ENCODE measurements around the gene APBB2. TPM values are rescaled to one million over a fixed set of nuclear protein-coding genes. Genes with fewer than 3 reads are reported as not detected.

Gene APBB2
- total RNA-seq, 2 experiments from 2014 or later: 0.22 TPM; not detected in 1

DNA sequence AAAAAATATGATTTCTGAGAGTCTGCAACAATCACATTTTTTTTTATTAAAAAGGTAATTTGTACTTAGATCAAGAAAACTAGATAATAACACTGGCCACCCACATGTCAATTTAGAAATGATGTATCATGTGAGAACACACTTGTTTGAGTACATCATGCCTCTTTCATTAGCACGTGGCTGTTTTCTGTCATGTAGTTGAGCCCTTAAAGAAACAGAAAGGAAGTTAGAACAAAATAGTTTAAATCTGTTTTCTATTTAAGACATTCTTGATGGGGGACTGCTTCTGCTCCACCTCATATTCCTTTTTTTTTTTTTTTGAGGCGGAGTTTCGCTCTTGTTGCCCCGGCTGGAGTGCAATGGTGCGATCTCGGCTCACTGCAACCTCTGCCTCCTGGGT is 257.1 kb downstream of the APBB2 start:
- ChIA-PET POLR2A (no interaction called here), CTCF (no interaction called here)
- Mint-ChIP-seq H3K27me3 (peaks cover 11% of the 10 kb centered on the region), H3K4me3 (no peak overlapping the region), H3K4me1 (ENCODE audit: low read depth) (no peaks in the 10 kb centered on the region), H3K9me3 (peaks cover 2% of the 10 kb centered on the region), H3K36me3 (ENCODE audit: low read depth) (no peaks in the 10 kb centered on the region), H3K27ac (no peak overlapping the region)
- intact Hi-C loops (cut with DNase I, micrococcal nuclease): no loop called here
- H3K4me3 ChIP-seq (ENCODE audit: low read length): no peak overlapping the region
- no peaks in the 10 kb centered on the region for H3K36me3 ChIP-seq (ENCODE audit: insufficient read depth, low read length)
- no peak for DNase-seq
- H3K4me1 ChIP-seq (ENCODE audit: insufficient read depth, low read length): no peaks in the 10 kb centered on the region
- H3K27ac ChIP-seq (ENCODE audit: low read depth in 1 of 2, low read length in 2 of 2): no peak overlapping the region
- TF ChIP-seq, protein P1, sequence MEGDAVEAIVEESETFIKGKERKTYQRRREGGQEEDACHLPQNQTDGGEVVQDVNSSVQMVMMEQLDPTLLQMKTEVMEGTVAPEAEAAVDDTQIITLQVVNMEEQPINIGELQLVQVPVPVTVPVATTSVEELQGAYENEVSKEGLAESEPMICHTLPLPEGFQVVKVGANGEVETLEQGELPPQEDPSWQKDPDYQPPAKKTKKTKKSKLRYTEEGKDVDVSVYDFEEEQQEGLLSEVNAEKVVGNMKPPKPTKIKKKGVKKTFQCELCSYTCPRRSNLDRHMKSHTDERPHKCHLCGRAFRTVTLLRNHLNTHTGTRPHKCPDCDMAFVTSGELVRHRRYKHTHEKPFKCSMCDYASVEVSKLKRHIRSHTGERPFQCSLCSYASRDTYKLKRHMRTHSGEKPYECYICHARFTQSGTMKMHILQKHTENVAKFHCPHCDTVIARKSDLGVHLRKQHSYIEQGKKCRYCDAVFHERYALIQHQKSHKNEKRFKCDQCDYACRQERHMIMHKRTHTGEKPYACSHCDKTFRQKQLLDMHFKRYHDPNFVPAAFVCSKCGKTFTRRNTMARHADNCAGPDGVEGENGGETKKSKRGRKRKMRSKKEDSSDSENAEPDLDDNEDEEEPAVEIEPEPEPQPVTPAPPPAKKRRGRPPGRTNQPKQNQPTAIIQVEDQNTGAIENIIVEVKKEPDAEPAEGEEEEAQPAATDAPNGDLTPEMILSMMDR (IDR thresholded peaks at IDR 0.05): no peak
- no peak for ATAC-seq (ENCODE audit: poor library complexity)
- H3K27me3 ChIP-seq (ENCODE audit: control insufficient read depth in 1 of 2, insufficient read depth in 2 of 2, low read length in 2 of 2): no peaks in the 10 kb centered on the region
- H3K9me3 ChIP-seq (ENCODE audit: control insufficient read depth in 1 of 2, insufficient read depth in 1 of 2, low read length in 2 of 2): no peaks in the 10 kb centered on the region

DNA sequence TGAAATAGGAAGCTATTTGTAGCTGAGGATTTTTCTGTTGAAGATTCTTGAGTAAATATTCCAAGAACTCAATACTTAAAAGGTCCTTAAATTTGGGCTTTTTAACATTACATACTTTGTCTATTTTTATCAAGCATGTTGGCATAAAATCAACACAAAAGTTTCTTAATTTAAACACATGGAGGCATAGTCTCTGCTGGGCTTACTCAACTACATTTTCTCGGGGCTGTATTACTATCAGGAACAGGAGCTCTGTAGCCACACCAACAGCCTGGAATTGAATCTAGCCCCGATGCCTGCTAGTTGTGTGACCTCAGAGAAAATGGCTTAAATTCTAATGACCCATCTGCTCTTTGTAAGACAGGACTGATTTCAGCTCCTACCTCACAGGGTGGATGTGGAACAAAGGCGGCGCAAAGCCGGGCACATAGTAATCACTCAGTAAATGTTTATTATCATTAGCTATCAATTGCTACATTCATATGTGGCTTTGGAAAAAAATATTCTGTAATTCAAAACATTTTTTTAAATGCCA is 257.6 kb downstream of the APBB2 start:
- ChIA-PET POLR2A (no interaction called here), CTCF (no interaction called here)
- intact Hi-C loops (cut with DNase I, micrococcal nuclease): no loop called here
- peaks cover 2% of the 10 kb centered on the region for H3K9me3 Mint-ChIP-seq
- H3K4me1 ChIP-seq (ENCODE audit: insufficient read depth, low read length): no peaks in the 10 kb centered on the region
- H3K27ac Mint-ChIP-seq: no peak overlapping the region
- H3K27ac ChIP-seq (ENCODE audit: low read depth in 1 of 2, low read length in 2 of 2): no peak overlapping the region
- H3K36me3 Mint-ChIP-seq (ENCODE audit: low read depth): no peaks in the 10 kb centered on the region
- H3K27me3 ChIP-seq (ENCODE audit: control insufficient read depth in 1 of 2, insufficient read depth in 2 of 2, low read length in 2 of 2): no peaks in the 10 kb centered on the region
- peaks cover 10% of the 10 kb centered on the region for H3K27me3 Mint-ChIP-seq
- no peak overlapping the region for H3K4me3 Mint-ChIP-seq
- DNase-seq: no peak
- no peaks in the 10 kb centered on the region for H3K9me3 ChIP-seq (ENCODE audit: control insufficient read depth in 1 of 2, insufficient read depth in 1 of 2, low read length in 2 of 2)
- no peak overlapping the region for H3K4me3 ChIP-seq (ENCODE audit: low read length)
- H3K4me1 Mint-ChIP-seq (ENCODE audit: low read depth): no peaks in the 10 kb centered on the region
- ATAC-seq (ENCODE audit: poor library complexity): no peak
- TF ChIP-seq, protein P1 (IDR thresholded peaks at IDR 0.05): no peak
- no peaks in the 10 kb centered on the region for H3K36me3 ChIP-seq (ENCODE audit: insufficient read depth, low read length)

DNA sequence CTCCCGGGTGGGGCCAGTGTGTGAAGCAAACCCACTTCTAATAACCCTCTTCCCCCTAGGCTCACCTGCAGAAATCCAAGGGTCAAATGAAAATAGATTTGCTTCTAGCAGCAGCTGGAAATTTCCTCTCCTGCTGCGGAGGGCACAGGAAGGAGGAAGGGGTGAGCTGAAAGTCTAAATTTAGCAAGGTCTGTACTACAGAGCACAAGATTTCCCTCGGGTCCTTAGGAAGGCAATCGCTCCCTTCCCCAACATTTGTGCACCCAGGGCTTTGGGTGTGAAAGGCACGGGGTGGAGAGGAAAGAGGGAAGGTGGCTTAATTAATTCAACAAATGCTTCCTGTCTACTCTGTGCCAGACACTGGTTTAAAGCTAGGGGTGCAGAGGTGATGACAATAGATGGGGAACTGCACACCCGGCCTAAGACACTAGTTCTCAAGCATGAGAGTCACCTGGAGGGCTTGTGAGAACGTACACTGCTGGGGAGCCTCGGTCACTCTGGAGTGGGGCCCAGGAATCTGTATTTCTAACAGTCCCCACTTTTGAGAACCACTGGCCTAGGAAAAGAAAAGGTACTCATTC is 260.2 kb downstream of the APBB2 start:
- H3K36me3 ChIP-seq (ENCODE audit: insufficient read depth, low read length): no peaks in the 10 kb centered on the region
- no peaks in the 10 kb centered on the region for H3K4me1 ChIP-seq (ENCODE audit: insufficient read depth, low read length)
- TF ChIP-seq, protein P1 (IDR thresholded peaks at IDR 0.05): no peak
- ATAC-seq (ENCODE audit: poor library complexity) (no peak), DNase-seq (no peak)
- H3K27ac ChIP-seq (ENCODE audit: low read depth in 1 of 2, low read length in 2 of 2): no peak overlapping the region
- Mint-ChIP-seq H3K27ac (no peak overlapping the region), H3K4me3 (no peak overlapping the region), H3K27me3 (no peaks in the 10 kb centered on the region), H3K36me3 (ENCODE audit: low read depth) (no peaks in the 10 kb centered on the region), H3K4me1 (ENCODE audit: low read depth) (no peaks in the 10 kb centered on the region), H3K9me3 (no peaks in the 10 kb centered on the region)
- ChIA-PET POLR2A (no interaction called here), CTCF (no interaction called here)
- no peaks in the 10 kb centered on the region for H3K27me3 ChIP-seq (ENCODE audit: control insufficient read depth in 1 of 2, insufficient read depth in 2 of 2, low read length in 2 of 2)
- H3K4me3 ChIP-seq (ENCODE audit: low read length): no peak overlapping the region
- intact Hi-C loops (cut with DNase I, micrococcal nuclease): no loop called here
- H3K9me3 ChIP-seq (ENCODE audit: control insufficient read depth in 1 of 2, insufficient read depth in 1 of 2, low read length in 2 of 2): no peaks in the 10 kb centered on the region
